HG03095 (cell line): ENCODE results near the gene NFATC4.
A peak's percentile ranks its signal among the peaks of the same experiment; 100 is the strongest.
"Not testable (repeated sequence)": the region's sequence is repeated elsewhere in the genome, so short reads cannot be mapped to it uniquely, and the experiment has no call there.

Experiments used
- ATAC-seq: cut with Tn5 transposase; IDR thresholded peaks from one replicate; pipeline ENCODE4 v1.9.1; 2021; ENCODE audit warnings: moderate library complexity; ENCODE audit not compliant: unreplicated experiment

Gene NFATC4

DNA sequence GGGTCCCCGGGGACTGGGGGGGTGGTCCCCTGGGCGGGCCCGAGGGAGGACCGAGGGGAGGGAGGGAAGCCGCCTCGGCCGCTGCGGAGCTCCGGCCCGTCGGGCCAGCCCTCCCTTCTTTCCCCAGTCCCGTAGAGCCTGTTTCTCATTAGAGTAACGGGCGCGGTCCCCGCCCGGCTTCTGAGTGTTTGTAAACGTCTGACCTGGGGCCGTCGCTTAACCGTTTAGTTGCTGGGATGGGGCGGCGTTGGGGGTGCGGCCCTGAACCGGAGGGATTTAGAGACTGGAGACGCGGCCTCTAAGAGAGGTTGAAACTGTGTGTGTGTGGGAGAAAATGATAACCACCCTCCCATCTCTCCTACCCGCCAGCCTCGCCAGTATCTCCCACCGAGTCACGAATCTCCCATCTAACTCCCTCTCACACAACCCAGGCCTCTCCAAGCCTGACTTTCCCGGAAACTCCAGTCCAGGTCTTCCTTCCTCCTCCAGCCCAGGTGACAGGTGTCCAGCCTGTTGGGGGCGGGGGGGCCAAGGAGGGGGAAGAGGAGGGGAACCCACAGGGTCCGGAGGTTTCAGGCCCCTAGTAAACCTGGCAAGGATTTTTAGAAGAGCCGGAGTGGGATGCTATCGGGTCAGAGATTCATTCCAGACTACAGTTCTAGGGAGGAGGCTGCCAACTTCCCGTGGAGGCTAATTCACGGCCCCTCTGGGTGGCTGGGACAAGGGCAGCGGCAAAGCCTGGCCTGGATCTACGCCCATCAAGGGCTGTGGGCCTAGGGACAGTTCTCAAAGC is 1.1 kb upstream of the NFATC4 start:
- ATAC-seq = peak; percentile 47

DNA sequence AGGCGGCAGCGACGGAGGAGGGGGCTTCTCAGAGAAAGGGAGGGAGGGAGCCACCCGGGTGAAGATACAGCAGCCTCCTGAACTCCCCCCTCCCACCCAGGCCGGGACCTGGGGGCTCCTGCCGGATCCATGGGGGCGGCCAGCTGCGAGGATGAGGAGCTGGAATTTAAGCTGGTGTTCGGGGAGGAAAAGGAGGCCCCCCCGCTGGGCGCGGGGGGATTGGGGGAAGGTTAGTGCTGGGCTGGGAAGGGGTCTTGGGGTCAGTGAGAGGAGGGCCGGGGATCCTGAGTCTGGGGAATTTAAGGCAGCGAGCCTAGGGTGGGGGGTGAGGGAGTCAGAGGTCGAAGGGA is 203 bp downstream of the NFATC4 start:
- no peak for ATAC-seq

DNA sequence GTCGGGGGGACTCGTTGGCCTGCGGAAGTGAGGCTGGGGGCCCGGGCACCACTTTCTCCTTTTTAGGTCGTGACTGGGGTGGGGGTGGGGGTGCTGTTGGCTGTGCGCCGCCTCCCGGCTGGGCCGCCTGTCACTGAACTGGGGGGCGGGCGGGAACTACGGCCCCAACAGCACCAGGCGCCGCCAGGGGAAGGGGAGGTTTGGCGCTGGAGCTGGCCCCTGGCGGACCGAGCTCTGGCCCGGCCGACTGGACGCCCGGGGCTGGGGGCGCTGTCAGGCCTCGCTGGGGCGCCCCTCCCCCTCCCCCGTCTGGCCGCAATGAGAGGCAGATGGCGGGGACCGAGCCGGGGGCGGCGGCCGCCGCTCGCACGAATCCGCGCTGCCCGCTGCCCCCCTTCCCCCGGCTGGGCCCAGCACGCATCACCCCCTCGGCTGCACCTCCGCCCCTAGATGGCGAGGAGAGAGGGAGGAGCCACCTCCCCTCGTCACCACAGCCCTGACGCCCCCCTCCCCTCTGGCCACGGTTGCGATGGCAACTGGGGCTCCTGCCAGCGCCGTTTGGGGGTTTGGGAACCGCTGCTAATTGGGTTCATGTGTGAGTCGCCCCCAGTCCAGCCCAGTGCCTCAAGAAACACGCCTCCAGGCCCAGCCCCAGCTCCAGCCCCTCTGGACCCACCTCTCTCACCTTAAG is 723 bp downstream of the NFATC4 start:
- ATAC-seq = no peak

DNA sequence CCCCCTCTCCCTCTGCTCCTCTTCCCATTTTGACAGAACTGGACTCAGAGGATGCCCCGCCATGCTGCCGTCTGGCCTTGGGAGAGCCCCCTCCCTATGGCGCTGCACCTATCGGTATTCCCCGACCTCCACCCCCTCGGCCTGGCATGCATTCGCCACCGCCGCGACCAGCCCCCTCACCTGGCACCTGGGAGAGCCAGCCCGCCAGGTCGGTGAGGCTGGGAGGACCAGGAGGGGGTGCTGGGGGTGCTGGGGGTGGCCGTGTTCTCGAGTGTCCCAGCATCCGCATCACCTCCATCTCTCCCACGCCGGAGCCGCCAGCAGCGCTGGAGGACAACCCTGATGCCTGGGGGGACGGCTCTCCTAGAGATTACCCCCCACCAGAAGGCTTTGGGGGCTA is 1.5 kb downstream of the NFATC4 start:
- no peak for ATAC-seq

DNA sequence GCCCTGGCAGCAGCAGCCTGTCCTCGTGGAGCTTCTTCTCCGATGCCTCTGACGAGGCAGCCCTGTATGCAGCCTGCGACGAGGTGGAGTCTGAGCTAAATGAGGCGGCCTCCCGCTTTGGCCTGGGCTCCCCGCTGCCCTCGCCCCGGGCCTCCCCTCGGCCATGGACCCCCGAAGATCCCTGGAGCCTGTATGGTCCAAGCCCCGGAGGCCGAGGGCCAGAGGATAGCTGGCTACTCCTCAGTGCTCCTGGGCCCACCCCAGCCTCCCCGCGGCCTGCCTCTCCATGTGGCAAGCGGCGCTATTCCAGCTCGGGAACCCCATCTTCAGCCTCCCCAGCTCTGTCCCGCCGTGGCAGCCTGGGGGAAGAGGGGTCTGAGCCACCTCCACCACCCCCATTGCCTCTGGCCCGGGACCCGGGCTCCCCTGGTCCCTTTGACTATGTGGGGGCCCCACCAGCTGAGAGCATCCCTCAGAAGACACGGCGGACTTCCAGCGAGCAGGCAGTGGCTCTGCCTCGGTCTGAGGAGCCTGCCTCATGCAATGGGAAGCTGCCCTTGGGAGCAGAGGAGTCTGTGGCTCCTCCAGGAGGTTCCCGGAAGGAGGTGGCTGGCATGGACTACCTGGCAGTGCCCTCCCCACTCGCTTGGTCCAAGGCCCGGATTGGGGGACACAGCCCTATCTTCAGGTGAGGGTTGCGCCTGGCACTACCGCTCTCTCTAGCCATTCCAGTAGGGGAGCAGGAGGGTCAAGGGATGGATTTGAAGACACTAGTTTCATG is 2.1 kb downstream of the NFATC4 start:
- no peak for ATAC-seq

DNA sequence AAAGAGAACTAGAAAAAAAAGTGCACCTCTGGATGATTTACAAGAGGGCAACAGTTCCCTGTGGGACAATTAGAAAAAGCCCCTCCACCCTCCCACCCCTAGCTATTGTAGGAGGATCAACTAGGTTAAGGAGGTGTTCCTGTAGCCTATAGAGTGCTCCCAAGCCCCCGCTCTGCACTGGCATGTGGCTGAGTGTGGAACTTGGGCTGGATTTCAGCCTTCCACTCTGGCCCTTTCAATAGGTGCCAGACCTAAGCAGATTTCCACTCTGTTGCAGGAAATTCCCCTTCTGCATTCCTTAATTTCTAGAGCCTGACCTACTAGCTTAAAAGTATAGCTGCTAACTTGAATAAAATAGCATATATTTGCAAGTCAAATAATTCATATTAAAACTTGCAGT is 2.8 kb downstream of the NFATC4 start:
- ATAC-seq = no peak

DNA sequence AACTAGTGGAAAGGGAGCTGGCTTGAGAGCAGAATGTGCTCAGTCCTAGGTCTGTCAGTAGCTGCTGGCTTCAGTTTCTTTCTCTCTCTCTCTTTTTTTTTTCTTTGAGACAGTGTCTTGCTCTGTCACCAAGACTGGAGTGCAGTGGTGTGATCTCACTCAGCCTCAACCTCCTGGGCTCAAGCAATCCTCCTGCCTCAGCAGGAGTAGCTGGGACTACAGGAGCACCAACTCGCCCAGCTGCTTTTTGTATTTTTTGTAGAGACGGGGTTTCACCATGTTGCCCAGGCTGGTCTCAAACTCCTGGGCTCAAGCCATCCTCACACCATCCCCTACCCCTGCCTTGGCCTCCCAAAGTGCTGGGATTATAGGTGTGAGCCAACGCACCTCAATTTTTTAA is 3.6 kb downstream of the NFATC4 start:
- not testable (repeated sequence) for ATAC-seq

DNA sequence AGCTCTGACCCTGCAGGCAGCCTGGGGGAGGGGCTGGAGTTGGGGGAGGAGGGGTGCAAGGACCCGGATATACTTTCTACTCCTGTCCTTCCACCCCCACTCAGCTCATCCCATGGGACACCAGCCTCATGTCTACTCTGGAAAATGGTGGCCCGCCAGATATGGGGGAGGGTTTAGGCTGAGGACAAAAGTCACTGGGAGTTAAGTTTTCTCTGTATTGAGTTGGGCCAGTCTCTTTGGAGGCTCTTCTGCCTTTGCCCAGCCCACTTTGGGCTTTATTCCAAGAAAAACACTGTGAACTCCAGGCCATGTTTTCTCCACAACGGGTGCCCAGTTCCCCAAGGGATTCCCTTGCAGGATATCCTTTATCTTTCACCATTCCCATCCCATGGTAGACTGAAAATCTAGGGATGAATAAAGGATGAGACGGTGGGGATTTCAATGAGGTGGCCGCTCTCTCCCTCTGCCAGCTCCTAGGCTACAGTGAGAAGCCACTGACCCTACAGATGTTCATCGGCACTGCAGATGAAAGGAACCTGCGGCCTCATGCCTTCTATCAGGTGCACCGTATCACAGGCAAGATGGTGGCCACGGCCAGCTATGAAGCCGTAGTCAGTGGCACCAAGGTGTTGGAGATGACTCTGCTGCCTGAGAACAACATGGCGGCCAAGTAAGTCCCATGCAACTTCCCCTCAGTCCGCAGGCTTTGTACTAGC is 4.9 kb downstream of the NFATC4 start:
- no peak for ATAC-seq

DNA sequence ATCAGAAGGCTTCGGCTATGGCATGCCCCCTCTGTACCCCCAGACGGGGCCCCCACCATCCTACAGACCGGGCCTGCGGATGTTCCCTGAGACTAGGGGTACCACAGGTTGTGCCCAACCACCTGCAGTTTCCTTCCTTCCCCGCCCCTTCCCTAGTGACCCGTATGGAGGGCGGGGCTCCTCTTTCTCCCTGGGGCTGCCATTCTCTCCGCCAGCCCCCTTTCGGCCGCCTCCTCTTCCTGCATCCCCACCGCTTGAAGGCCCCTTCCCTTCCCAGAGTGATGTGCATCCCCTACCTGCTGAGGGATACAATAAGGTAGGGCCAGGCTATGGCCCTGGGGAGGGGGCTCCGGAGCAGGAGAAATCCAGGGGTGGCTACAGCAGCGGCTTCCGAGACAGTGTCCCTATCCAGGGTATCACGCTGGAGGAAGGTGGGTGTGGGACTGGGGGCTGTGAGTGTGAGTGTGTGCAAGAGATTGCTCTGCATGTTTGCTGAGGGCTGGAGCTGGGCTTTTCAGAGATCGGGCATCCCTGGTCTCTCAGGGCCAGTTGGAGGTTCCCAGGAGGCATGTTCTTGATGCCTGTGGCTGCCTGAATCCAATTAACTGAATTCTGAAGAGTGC is 8.6 kb downstream of the NFATC4 start:
- ATAC-seq = no peak

DNA sequence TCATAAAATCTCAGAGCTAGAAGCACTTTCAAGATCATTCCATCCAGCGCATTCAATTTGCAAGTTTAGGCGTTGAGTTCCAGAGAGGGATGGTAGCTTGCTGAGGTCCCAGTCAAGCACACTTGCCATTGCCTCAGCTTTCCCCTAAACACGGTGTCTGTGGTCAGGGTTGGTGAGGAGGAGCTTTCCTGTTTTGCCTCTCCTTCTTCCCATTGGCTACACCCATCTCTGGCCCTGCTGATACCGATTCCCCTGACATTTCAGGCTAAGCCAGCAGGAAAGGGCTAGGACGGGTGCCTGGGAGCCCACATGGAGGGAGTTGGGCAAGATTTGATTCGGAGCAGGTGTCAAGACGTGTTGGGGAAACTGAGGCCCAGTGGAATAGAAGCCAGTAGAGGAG is 9.1 kb downstream of the NFATC4 start:
- ATAC-seq = no peak

DNA sequence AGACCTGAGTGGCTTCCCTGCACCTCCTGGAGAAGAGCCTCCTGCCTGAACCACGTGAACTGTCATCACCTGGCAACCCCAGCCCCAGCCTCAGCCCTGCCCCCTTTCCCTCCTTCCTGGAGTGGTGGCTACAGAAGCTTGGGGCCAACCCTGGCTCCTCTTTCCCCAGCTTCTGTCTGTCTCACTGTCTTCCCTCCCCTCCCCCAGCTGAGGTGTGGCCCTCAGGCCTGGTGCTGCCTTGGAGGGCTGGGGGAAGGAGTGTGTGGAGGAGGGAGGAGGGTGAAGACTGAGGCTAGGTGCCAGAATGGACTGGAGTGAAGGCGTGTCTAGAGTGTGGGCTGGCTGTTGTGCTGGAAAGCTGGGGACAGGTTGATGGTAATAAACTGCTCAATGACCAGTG is 9.7 kb downstream of the NFATC4 start:
- no peak for ATAC-seq

DNA sequence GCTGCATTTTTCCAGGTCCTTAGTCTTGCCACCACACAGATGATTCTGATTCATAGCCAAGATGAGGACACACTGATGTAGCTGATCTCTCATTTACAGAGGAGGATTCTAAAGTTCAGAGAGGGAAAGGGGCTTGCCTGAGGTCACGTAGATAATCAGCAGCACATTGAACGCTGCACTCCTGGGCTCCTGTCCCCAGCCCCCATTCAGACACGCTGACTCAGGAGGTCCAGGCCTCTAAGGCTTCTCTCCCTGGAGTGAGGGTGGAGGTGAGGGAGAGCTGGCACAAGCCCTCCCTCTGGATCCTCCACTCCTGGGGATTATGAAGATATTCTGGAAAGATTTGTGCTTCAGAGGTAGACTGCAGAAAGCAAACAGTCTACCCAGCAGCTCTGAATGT is 10.3 kb downstream of the NFATC4 start:
- no peak for ATAC-seq

DNA sequence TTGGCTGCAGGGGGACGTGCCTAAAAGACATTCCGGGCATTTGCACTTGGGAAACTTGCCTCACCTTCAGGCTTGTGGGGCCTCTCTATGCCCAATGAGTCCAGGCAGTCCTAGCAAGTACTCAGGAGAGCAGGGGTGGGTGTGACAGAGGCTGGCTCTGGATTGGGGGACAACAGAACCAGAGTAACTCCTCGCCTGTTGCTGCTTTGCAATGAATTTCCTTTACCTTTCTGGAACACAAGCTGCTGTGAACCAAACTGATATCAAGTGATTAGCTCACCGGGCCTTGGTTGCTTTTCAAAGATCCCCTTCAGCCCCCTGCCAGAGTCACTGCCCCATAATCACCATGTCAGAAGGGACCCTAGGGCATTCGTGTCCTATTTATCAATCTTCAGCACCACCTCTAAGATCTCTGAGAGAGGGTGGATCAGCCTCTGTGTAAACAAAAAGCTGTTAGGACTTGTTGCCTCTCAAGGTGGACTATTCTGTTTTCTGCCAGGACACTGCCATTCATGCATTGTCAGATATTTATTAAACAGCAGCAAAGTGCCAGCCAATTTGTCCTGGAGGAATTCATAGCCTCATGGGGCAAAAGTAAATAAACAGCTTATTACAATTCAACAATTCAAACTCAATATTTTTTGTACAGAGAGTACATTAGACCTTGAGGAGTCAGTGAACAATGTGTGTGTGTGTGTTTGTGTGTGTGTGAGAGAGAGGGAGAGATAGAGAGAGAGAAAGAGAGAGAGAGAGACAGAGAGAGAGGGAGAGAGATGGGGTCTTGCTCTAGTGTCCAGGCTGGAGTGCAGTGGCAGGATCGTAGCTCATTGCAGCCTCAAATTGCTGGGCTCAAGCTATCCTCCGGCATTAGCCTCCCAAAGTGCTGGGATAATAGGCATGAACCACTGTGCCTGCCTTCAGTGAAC is 11.3 kb downstream of the NFATC4 start:
- ATAC-seq = no peak

DNA sequence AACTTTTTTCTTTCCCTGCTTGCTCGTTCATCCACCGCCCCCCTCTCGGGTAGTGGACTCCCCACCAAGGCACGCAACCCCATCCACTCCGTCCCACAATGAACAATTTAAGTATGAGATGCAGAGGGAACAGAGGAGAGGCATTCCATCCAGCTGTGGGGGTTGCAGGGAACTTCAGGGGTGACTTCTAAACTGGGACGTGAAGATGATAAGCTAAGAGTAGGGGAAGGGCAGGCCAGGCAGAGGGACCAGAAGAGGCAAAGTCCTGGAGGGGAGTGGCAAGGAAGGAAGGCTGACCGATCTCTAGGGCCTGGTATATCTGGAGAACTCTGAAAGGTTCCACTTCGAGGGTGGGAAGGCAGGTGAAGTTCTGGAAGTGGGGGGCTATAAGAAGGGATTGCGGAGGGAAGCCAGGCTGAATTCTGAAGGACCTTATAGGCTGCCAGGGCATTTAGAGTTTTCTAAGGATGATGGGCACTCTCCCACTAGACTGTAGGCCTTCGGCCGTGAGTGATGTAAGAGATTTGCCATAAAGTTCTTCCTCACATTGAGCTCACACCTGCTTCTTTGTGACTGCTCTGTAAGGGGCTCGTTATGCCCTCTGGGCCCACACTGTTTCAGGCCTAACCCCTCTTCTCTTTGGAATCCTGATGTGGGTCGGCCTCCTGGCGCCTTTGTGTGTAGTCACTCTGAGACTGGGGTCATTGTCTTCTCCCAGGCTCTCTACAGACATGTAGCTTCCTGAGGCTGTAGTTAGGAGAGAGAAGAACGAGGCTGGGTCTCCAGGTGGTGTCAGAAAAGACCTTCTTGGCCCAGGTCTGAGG is 12.1 kb downstream of the NFATC4 start:
- no peak for ATAC-seq

DNA sequence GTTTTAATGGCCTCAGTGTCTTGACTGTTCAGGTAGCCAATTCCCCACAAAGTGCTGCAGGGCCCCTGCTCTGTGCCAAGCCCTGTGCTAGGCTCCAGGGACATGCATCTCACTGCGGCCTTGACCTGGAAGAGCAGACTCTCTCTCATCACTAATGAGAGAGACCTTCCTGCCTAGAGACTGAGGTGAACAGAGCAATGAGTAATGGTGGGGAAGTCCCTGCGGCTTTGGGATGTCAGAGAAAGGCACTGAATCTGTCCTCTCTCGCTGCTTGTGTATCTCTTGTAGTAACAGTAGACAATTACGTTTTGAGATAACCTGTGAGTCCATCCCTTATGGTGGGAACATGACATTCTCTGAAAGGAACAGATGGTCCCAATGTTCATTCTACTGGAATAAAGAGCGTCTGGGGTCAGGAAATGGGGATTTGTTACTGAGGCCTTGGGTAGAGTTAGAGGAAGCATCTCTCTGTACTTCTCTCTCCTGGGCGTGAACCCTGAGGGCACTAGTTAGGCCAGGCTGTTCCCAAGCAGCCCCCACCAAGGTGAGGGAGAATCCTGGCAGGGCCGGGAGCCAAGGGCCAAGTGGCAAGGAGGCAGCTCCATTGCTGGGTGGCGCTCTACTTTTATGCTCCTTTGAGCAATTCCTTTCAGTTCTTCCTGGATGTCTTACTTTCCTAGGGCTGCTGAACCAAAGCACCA is 13.5 kb downstream of the NFATC4 start:
- no peak for ATAC-seq

DNA sequence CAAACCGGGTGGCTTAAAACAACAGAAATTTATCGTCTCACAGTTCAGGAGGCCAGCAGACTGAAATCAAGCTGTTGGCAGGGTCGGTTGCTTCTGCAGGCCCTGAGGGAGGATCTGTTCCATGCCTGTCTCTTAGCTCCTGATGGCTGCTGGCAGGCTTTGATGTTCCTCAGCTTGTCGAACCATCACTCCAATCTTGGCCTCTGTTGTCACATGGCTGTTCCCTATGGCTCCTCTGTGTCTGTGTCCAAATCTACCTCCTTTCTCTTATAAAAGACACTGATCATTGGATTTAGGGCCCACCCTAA is 14.0 kb downstream of the NFATC4 start:
- ATAC-seq = no peak

DNA sequence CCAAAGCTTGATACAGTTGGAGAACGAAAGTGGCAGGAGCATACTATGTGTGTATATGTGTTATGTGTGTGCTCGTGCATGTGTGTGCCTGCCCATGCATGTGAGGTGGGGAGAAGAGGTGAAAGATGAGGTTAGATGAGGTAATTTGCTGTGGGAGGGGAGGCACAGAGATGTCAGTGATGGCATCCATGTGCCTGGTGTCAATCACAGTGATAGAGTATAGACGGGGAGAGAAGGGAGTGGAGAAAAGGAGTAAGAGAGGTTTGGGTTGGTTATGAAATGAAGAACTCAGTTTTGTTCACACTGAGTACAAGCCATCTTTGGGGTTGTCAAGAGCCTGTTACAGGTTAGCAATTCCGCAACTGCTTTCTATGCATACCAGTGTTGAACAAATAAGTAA is 16.2 kb downstream of the NFATC4 start:
- ATAC-seq = no peak

DNA sequence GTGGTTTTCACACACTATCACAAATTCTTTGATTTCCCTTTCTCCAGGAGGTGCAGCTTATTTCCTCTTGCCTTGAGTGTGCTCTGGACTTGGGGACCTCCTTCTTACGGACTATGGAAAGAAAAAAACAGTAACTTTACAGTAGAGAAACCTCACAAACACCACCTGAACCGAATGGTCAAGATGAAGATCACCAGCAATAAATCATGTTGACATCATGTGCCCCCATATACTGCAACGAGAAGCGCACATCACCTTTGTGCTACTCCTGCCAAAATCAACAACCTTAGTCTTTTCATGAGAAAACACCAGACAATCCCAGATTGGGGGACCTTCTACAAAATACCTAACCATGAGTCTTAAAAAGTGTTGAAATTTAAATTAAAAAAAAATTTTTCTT is 17.5 kb downstream of the NFATC4 start:
- ATAC-seq = no peak

DNA sequence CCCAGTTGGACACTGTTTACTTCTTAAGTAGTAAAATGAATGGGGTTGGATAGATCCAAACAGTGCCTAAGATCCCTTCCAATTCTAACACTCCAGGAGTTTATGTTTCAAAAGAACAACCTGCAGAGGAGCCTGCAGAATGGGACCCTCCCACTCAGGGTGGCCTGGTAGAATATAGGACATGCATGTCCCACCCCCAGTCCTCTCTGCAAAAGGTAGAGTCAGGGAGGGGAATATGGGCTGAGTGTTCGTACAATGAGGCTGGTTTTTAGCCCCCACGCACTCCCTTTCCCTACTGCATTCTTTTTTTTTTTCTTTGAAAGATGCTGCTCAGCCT is 19.0 kb downstream of the NFATC4 start:
- no peak for ATAC-seq
